GM12878 (cell line): ENCODE measurements around the gene MFSD12. TPM values are rescaled to one million over a fixed set of nuclear protein-coding genes. Genes with fewer than 3 reads are reported as not detected.

Source experiments
- ATAC-seq: fragments of 200-7000 bp; cut with Tn5 transposase; 3 replicates; pipeline ENCODE4 v1.9.1; 2020; ENCODE audit warnings: mild to moderate bottlenecking, moderate library complexity
- BruUV-seq: library from RNA; stranded (reverse); fragments of 400-500 nt; replicated peaks from 2 replicates; lab custom pipeline; 2021; lab: Mats Ljungman, UMichigan
- CTCF ChIA-PET: fragments of 300-600 bp; sonication (Branson Sonifier 250); formaldehyde crosslinking; extraction: SDS; loops from one replicate; lab custom pipeline; 2021; ENCODE audit warnings: inconsistent platforms; lab: Yijun Ruan, JAX
- POLR2A ChIA-PET: fragments of 350-600 bp; formaldehyde crosslinking; extraction: SDS; loops from one replicate; lab custom pipeline; 2021; ENCODE audit warnings: inconsistent platforms; lab: Charles Lee
- RAD21 ChIA-PET: fragments of 300-600 bp; sonication (Branson Sonifier 250); formaldehyde crosslinking; loops from one replicate; lab custom pipeline; 2023; ENCODE audit warnings: antibody characterized with exemption; ENCODE audit not compliant: unreplicated experiment; lab: Charles Lee
- SMC1A ChIA-PET: fragments of 300-600 bp; sonication (Branson Sonifier 250); formaldehyde crosslinking; loops from one replicate; lab custom pipeline; 2023; ENCODE audit not compliant: unreplicated experiment, uncharacterized antibody; lab: Charles Lee
- DNase-seq: peaks from one replicate; pipeline ENCODE4 v3.0.0-alpha.2; 2011; ENCODE audit warnings: low read depth, low spot score
- FAIRE-seq: peaks from 3 replicates; lab custom pipeline; 2011; peaks lifted over from hg19 to GRCh38; lab: Jason Lieb, UNC
- H2AFZ ChIP-seq: 2 replicates; pipeline ENCODE4 v1.6.0; 2011; ENCODE audit warnings: low read depth, low read length, control low read depth; ENCODE audit not compliant: control insufficient read depth
- H3K27ac ChIP-seq: 2 replicates; pipeline ENCODE4 v1.5.1; 2011; ENCODE audit warnings: control low read depth; ENCODE audit not compliant: control insufficient read depth, insufficient read depth
- H3K27me3 ChIP-seq, 2 experiments: replicated peaks in 1 of 2; 2 replicates each; pipeline versions ENCODE4 v1.6.0 to v1.6.1; 2011; ENCODE audit warnings: low read length in 1 of 2; ENCODE audit not compliant: control insufficient read depth in 2 of 2, insufficient read depth in 2 of 2
- H3K36me3 ChIP-seq, 2 experiments: 2 replicates each; pipeline ENCODE4 v1.5.1; 2011; ENCODE audit warnings: low read length in 1 of 2; ENCODE audit not compliant: control insufficient read depth in 2 of 2, insufficient read depth in 2 of 2
- H3K4me1 ChIP-seq: 2 replicates; pipeline ENCODE4 v1.6.1; 2011; ENCODE audit warnings: mild to moderate bottlenecking, low read length, moderate library complexity, mixed read lengths; ENCODE audit not compliant: control insufficient read depth, insufficient read depth
- H3K4me2 ChIP-seq: 2 replicates; pipeline ENCODE4 v1.6.0; 2011; ENCODE audit warnings: control low read depth; ENCODE audit not compliant: control insufficient read depth, insufficient read depth
- H3K4me3 ChIP-seq: fragments of 200-600 bp; sonication (generic); 2 replicates; pipeline ENCODE4 v1.5.1; 2016
- H3K79me2 ChIP-seq: 2 replicates; pipeline ENCODE4 v1.6.0; 2011; ENCODE audit warnings: low read length; ENCODE audit not compliant: control insufficient read depth, insufficient read depth
- H3K9ac ChIP-seq: 2 replicates; pipeline ENCODE4 v1.8.0; 2011; ENCODE audit warnings: low read length, control low read depth, mixed read lengths; ENCODE audit not compliant: control insufficient read depth, insufficient read depth
- H3K9me3 ChIP-seq: replicated peaks from 3 replicates; pipeline ENCODE4 v1.5.1; 2011; ENCODE audit warnings: mild to moderate bottlenecking, low read length; ENCODE audit not compliant: control insufficient read depth, insufficient read depth
- H4K20me1 ChIP-seq: 2 replicates; pipeline ENCODE4 v1.6.0; 2011; ENCODE audit not compliant: control insufficient read depth, insufficient read depth
- CBFB ChIP-seq: IDR thresholded peaks from 2 replicates; pipeline ENCODE4 v1.6.1; 2016; ENCODE audit warnings: antibody characterized with exemption, low read depth
- CHD4 ChIP-seq: fragments of 200-600 bp; sonication (generic); IDR thresholded peaks from 2 replicates; pipeline ENCODE4 v1.6.1; 2016; ENCODE audit warnings: mild to moderate bottlenecking
- CUX1 ChIP-seq: IDR thresholded peaks from 2 replicates; pipeline ENCODE4 v1.6.1; 2012; ENCODE audit warnings: improper control_type of control experiment, low read depth, low read length; ENCODE audit not compliant: insufficient replicate concordance
- EED ChIP-seq: sonication (generic); IDR thresholded peaks from 2 replicates; pipeline ENCODE4 v1.6.1; 2016; ENCODE audit warnings: antibody characterized with exemption, low read depth
- JUND ChIP-seq: IDR thresholded peaks from 2 replicates; pipeline ENCODE4 v1.6.1; 2012; ENCODE audit warnings: low read depth, mild to moderate bottlenecking, low read length, improper control_type of control experiment, moderate library complexity
- NR2C2 ChIP-seq: IDR thresholded peaks from 2 replicates; pipeline ENCODE4 v1.6.1; 2011; ENCODE audit warnings: borderline replicate concordance, low read depth; ENCODE audit not compliant: control insufficient read depth, insufficient read length
- POLR2AphosphoS2 ChIP-seq: IDR thresholded peaks from 2 replicates; pipeline ENCODE4 v1.6.1; 2011; ENCODE audit warnings: low read depth, mild to moderate bottlenecking, low read length, improper control_type of control experiment, moderate library complexity
- SIX5 ChIP-seq: IDR thresholded peaks from 2 replicates; pipeline ENCODE4 v1.6.1; 2011; ENCODE audit warnings: mild to moderate bottlenecking, low read depth, low read length, moderate library complexity; ENCODE audit not compliant: severe bottlenecking
- TCF3 ChIP-seq: IDR thresholded peaks from 2 replicates; pipeline ENCODE4 v1.6.1; 2012; ENCODE audit warnings: low read depth, mild to moderate bottlenecking, low read length, borderline replicate concordance; ENCODE audit not compliant: insufficient read depth
- ZNF24 ChIP-seq: fragments of 450-650 bp; IDR thresholded peaks from 2 replicates; pipeline ENCODE4 v1.6.1; 2017; ENCODE audit warnings: antibody characterized with exemption, mild to moderate bottlenecking
- ZNF687 ChIP-seq: fragments of 450-650 bp; IDR thresholded peaks from 2 replicates; pipeline ENCODE4 v1.6.1; 2017; ENCODE audit warnings: mild to moderate bottlenecking, moderate library complexity
- WGBS: methylation state at CpG from one replicate; pipeline ENCODE4 v1.1.6; 2016; ENCODE audit warnings: low lambda C conversion rate; ENCODE audit not compliant: insufficient replicate concordance, insufficient coverage; ENCODE audit errors: missing lambda C conversion rate; 5-methylcytosine and 5-hydroxymethylcytosine counted together
- in situ Hi-C: fragments of 300-500 bp; cut with MboI; formaldehyde crosslinking; loops from 9 replicates; pipeline ENCODE4 v1.14.3; 2018; ENCODE audit warnings: mixed read lengths
- intact Hi-C: fragments of 100-400 bp; cut with micrococcal nuclease; formaldehyde crosslinking; loops from one replicate; pipeline ENCODE4 v1.14.2; 2022; ENCODE audit not compliant: unreplicated experiment
- polyA plus RNA-seq, 11 experiments: library from polyadenylated mRNA; depleted of rRNA in 4 of 11; unstranded in 6 of 11; stranded (reverse) in 5 of 11; fragments of >200 nt; fragmentation: Nextera tagmentation in 4 of 11; fragmentation: Illumina TruSeq in 1 of 11; extraction: Ambion mirVana in 4 of 11; extraction: Trizol in 1 of 11; gene quantifications; 1 replicate in 1 of 11; 2 replicates in 10 of 11; pipeline versions ENCODE4 v1.2.1 to v1.2.3, GENCODE V29; 2011 to 2016; ENCODE audit warnings: inconsistent platforms in 2 of 11, missing spikeins in 2 of 11, low read depth in 1 of 11
- total RNA-seq, 4 experiments: library from RNA; depleted of rRNA in 3 of 4; stranded (reverse); fragments of >200 nt in 3 of 4; fragmentation: Illumina TruSeq in 1 of 4; extraction: Trizol in 1 of 4; gene quantifications; 2 replicates each; pipeline versions ENCODE4 v1.2.1 to v1.2.3, GENCODE V29; 2013 to 2021
- TF ChIP-seq, protein P1 (sequence below): fragments of 450-650 bp; formaldehyde crosslinking; IDR thresholded peaks from 2 replicates; pipeline ENCODE4 v1.4.0; 2020; ENCODE audit warnings: mild to moderate bottlenecking, moderate library complexity

MFSD12 gene
- total and polyA plus RNA-seq, 10 of the 15 experiments (the other 5 are each of a cell fraction or from before 2014, with no cell fraction given): 0.58 to 65.9 (median 16.8) TPM

DNA sequence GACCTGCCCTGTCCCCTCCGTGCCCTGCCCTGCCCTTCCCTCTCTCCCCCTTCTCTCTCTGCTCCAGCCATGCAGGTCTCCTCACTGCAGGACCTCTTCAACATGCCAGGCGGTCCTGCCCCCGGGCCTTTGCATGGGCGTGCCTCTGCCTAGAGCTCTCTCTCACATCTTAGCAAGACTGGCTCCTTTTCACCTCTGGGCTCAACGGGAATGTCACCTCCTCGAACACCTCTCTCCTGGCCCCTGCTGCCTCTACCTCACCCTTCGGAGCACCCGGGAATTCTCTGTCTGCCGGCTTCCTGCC lies 5.6 kb downstream of the MFSD12 start:
- Histone ChIP-seq H3K4me3 (no peak overlapping the region), H3K9ac (no peak overlapping the region), H3K27ac (no peak overlapping the region), H3K4me1 (peaks cover 28% of the 10 kb centered on the region), H3K79me2 (peaks cover 33% of the 10 kb centered on the region), H2AFZ (no peak overlapping the region), H3K36me3 (peaks cover 0 to 2% of the 10 kb centered on the region in 2 experiments; a peak in 3 of 4 replicates), H3K27me3 (no peaks in the 10 kb centered on the region), H3K9me3 (no peaks in the 10 kb centered on the region), H3K4me2 (no peak overlapping the region), H4K20me1 (no peaks in the 10 kb centered on the region)
- DNase-seq (no peak), FAIRE-seq (no peak), ATAC-seq (no peak)
- ChIA-PET RAD21 (no interaction called here), CTCF (no interaction called here), POLR2A (interaction anchor here (0.6 to 0.7 kb wide), 2 partner anchors 15 to 62 kb away, joined by 5 read pairs; no protein-coding TSS in a partner anchor), SMC1A (no interaction called here)
- no TSS peak for BruUV-seq
- WGBS: 75% methylated on average over 9 of the region's 9 CpGs
- in situ Hi-C loops: no loop called here
- intact Hi-C loops: no loop called here
- TF ChIP-seq JUND (no peak), ZNF687 (no peak), CUX1 (no peak), POLR2AphosphoS2 (no peak), ZNF24 (no peak), CBFB (no peak), CHD4 (no peak), NR2C2 (no peak), TCF3 (no peak), EED (no peak), SIX5 (no peak)
- TF ChIP-seq, protein P1, sequence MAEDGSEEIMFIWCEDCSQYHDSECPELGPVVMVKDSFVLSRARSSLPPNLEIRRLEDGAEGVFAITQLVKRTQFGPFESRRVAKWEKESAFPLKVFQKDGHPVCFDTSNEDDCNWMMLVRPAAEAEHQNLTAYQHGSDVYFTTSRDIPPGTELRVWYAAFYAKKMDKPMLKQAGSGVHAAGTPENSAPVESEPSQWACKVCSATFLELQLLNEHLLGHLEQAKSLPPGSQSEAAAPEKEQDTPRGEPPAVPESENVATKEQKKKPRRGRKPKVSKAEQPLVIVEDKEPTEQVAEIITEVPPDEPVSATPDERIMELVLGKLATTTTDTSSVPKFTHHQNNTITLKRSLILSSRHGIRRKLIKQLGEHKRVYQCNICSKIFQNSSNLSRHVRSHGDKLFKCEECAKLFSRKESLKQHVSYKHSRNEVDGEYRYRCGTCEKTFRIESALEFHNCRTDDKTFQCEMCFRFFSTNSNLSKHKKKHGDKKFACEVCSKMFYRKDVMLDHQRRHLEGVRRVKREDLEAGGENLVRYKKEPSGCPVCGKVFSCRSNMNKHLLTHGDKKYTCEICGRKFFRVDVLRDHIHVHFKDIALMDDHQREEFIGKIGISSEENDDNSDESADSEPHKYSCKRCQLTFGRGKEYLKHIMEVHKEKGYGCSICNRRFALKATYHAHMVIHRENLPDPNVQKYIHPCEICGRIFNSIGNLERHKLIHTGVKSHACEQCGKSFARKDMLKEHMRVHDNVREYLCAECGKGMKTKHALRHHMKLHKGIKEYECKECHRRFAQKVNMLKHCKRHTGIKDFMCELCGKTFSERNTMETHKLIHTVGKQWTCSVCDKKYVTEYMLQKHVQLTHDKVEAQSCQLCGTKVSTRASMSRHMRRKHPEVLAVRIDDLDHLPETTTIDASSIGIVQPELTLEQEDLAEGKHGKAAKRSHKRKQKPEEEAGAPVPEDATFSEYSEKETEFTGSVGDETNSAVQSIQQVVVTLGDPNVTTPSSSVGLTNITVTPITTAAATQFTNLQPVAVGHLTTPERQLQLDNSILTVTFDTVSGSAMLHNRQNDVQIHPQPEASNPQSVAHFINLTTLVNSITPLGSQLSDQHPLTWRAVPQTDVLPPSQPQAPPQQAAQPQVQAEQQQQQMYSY (CRISPR knock-in tag): no peak
